GM13976 (cell line): ENCODE data around the gene APOBEC3H.
A peak's percentile ranks its signal among the peaks of the same experiment; 100 is the strongest.

Source experiments
- DNase-seq: peaks from one replicate; pipeline ENCODE4 v3.0.0; 2012; ENCODE audit warnings: low spot score
- CTCF ChIP-seq: IDR thresholded peaks from 2 replicates; pipeline ENCODE4 v1.5.1; 2012; ENCODE audit warnings: borderline replicate concordance, mild to moderate bottlenecking; ENCODE audit not compliant: insufficient read depth; ENCODE audit errors: extremely low read depth, missing control alignments, control extremely low read depth
- in situ Hi-C: fragments of 300-500 bp; cut with MboI; formaldehyde crosslinking; loops from one replicate; pipeline ENCODE4 v1.12.0; 2022; ENCODE audit warnings: low sequenced_read_pairs, mixed read lengths, inconsistent platforms; ENCODE audit not compliant: unreplicated experiment

APOBEC3H gene

GRCh38 chr22:39134366-39135091, 37.5 kb downstream of the APOBEC3H start:
- DNase-seq, result no peak
- in situ Hi-C loops, result no loop called here
- TF ChIP-seq CTCF, result no peak

- no peak for TF ChIP-seq CTCF
- in situ Hi-C loops, result no loop called here
- DNase-seq, result peak; percentile 70
Observed at GRCh38 chr22:39135092-39135896, 38.2 kb downstream of the APOBEC3H start.

GRCh38 chr22:39136317-39136716, 39.3 kb downstream of the APOBEC3H start:
- no peak for TF ChIP-seq CTCF
- DNase-seq, result no peak
- in situ Hi-C loops, result no loop called here

GRCh38 chr22:39138357-39138997, 41.4 kb downstream of the APOBEC3H start:
- in situ Hi-C loops, result no loop called here
- DNase-seq, result peak; percentile 25
- no peak for TF ChIP-seq CTCF

GRCh38 chr22:39139933-39140332, 42.9 kb downstream of the APOBEC3H start:
- in situ Hi-C loops, result no loop called here
- no peak for TF ChIP-seq CTCF
- no peak for DNase-seq

GRCh38 chr22:39142088-39142680, 45.1 kb downstream of the APOBEC3H start:
- in situ Hi-C loops, result no loop called here
- DNase-seq, result peak; percentile 16
- no peak for TF ChIP-seq CTCF
